Stimulated activated CD4-positive, alpha-beta T cell treated with anti-CD3 and anti-CD28 coated beads, Interleukin-1b, Interleukin-23, amount 100 ng/mL, for 1 hour (primary cell): Measurements from ENCODE around the gene SDK1.

Experiments
- DNase-seq, 2 donors: peaks; one replicate each; pipeline ENCODE4 v3.0.0-alpha.2; 2020; ENCODE audit warnings: low read depth in 2 of 2

SDK1 gene

DNA sequence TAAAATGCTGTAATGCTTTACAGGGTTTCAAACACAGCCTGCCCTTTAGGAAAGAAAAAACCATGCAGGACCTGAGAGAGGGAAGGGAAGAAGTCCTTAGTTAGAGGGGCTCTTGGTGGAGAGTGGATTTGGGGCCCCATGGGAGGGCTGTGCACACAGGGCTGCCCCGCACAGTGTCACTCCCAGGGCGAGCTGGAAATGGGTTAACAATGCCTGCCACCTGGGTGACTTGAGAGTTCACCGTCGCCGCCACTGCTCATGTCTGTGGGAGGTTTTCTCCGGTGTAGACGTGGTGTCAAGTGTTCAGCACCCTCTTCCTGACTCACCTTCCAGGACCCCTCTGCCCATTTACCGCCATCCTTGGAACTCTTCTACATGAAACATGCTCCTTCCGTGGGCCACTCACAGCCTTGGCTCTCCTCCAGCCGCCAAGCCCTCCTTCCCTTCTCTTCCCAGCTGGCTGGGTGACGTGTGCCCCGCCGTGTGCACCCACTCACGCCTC lies 686.4 kb downstream of the SDK1 start:
- no peak for DNase-seq

DNA sequence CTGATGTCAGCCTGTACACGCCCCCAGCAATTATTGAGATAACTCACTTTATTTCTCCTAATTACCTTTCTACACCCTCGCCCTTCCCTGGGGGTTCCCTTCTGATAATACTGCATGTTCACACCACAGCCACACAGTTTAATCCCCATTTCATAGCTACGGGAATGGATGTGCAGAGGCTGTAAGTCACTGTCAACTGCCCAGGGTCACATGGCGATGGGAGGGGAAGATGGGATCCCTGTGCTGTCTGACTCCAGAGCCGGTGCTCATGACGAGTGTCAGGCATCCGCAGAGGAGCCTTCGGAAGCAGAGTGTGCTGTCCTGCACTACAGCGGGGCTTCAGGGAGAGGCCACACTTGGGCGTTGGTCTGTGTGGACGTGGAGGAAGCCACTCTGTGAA lies 688.7 kb downstream of the SDK1 start:
- DNase-seq: no peak

DNA sequence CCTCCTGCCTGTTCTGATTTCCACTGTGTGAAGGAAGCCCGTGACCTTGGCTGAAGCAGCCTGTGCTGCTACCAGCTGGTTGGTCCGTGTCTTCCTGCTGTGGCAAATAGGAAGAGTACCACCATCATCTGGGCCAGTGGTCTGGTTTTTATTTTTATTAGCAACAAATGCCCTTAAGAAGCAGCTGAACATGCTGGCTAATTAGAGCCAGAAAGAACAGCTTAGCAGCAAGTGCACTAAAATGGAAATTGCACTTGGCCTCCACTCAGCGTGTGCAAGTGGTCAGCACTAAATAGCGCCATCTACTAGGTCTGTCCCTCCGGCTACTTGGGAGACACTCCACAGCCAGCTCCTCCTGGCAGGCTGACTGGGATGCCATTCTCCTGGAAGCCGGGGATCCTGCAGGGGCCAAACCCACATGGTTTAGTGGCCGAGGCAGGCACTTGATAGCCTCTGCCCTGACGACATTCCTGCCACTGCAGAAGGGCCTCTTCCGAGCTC lies 690.7 kb downstream of the SDK1 start:
- DNase-seq: no peak

DNA sequence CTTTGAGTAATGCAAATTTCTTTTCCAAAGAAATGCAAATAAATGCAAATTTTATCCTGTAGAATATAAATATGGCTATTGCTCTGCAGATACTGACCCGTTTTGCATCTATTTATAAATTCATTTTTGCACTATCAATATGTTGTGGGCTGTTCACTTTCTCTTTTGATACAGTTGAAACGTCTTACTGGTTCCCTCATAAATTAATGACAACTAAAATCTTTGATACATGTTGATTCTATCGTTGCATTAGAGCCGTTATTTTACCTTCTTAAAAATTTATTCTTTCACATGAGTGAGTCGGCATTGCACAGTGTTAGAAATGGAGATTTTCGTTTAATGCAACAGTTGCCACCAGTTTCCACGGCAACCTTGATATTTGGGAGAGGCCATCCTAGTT lies 691.8 kb downstream of the SDK1 start:
- no peak for DNase-seq

DNA sequence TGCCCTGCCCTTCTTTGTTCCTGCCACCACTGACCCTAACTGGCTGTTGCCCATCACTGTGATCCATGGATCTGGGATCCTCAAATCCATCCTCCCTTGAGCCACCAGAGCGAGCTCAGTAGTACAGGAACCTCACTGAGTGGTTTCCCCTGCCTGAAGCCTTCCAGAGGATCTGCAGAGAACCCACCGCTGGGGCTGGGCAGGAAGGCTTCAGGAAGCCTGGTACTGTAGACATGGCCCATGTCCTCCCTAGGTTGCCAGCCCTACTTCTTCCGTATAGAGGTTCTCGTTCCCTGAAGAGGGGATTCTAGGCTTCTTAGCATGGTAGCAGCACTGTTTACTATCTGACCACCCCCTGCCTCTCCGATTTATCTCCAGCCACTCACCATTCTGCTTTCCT lies 693.7 kb downstream of the SDK1 start:
- DNase-seq: no peak

DNA sequence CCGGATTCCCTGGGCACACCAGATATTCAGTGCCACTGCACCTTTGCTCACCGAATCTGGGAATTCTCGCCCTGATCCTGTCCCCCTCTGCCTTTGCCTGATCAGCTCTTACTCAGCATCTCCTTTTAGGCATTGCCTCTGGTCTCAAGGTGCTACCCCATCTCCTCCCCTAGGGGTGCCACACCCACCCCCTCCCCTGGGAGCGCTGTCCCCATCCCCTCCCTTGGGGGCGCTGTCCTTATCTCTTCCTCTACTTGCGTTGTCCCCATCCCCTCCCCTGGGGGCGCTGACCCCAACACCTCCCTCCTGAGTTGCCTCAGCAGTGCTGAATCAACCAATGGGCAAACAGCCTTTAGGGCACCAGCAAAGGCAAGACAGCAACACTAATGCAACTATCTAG lies 694.1 kb downstream of the SDK1 start:
- DNase-seq: no peak

DNA sequence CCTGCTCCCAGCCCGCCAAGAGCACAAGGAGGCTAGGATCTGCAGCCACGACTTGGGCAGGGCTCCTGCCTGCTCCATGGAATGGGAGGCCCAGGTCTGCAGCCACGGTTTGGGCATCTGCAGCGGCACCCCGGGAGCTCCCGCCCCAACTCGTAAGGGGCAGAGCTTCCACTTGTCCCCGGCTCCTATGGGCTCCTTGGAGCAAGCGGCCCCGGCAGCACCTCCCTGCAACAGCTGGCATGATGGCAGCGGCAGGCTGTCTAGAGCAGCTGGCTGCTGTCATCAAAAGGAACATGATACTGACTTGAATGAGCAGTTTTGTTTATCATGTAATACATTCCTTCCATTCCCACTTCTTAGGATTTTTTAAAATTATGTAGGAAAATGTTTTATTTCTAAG lies 697.0 kb downstream of the SDK1 start:
- DNase-seq: no peak

DNA sequence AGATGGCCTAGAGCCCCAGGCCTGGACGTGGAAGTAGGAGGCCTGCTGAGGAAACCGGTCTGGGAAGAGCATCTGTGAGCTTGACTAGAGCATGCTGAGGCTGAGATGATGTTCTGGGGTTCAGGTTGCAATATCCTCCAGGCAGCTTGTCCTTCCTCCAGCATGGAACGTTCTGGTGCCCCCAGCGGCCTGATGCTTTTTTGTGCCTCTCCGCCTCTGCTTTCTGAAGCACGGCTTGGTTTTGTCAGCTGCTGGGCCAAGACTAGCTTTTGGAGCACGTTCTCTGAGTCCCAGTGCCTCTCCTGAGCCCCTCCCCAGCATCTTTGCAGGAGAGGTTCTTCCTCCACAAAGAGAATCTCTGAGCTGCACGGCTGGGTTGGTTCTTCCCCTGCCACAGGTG lies 699.1 kb downstream of the SDK1 start:
- DNase-seq: no peak

DNA sequence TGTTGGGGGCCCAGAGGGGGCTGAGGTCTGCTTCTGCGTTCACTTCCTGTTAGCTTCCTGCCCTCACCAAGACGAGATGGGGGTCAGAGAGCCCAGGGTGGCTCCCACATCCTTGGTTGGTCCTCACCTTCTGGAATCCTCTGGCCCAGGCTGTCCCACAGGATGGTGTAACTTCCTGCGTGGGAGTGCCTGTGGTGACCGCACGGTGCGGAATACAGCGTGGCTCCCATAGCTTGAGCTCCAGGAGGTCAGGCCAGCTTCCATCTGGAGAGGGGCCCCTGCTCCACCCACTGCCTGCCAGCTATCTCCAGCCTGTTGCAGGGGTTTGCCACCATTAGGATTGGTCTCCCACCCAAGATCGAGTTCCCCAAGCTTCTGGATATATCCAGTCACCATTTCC lies 699.9 kb downstream of the SDK1 start:
- no peak for DNase-seq

DNA sequence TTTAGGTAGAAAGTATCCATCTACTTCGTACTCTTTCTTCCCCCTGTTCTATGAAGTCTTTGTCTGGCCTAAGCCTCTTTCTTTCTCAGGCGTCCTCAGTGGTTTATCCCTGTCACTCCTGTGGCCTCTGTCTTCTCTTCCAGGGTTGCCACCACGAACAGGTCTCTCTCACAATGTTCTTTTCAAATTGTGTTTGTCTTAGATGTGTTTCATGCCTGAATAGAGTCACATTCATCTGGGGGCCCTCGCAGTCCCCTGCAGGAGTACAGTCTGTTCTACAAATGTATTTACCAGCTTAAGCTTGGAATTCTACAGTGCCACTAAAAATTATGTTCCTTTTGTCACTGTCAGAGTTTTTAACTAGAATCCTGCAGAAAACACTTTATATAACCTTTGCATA lies 700.7 kb downstream of the SDK1 start:
- no peak for DNase-seq

DNA sequence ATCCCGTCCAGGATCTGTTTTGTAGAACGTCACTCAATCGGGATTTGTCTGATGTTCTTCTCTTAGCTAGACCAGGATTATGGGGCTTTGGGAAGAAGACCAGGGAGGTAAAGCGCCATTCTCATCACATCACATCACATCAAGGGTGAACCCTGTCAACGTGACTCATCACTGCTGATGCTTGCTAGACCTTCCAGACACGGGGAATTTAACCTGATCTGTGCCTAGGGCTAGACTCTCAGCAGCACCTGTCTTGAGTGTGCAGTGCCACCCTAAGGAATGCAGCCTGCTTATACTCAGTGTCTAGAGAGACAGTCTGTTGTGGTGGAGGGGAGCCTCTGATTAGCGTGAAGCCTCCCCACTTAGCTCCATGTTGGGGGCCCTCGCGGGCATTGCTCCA lies 702.5 kb downstream of the SDK1 start:
- DNase-seq: no peak

DNA sequence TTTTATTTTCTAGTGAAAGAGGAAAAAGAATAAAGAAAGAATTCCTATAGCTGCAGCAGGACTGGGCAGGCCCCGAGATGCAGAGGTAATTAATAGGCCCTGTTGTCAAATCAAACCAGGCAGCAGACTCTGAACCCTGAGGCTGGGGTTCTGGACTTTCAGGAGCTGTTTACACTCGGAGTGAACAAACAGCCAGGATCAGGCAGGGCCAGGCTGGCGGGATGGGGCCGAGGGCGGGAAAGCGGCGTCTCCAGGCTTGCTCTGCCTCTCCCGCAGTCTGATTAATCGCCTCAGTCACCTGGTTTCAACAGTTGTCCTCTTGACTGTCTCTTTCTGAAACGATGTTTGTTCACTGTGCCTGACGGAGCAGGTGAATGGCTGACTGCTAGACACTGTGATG lies 705.6 kb downstream of the SDK1 start:
- no peak for DNase-seq

DNA sequence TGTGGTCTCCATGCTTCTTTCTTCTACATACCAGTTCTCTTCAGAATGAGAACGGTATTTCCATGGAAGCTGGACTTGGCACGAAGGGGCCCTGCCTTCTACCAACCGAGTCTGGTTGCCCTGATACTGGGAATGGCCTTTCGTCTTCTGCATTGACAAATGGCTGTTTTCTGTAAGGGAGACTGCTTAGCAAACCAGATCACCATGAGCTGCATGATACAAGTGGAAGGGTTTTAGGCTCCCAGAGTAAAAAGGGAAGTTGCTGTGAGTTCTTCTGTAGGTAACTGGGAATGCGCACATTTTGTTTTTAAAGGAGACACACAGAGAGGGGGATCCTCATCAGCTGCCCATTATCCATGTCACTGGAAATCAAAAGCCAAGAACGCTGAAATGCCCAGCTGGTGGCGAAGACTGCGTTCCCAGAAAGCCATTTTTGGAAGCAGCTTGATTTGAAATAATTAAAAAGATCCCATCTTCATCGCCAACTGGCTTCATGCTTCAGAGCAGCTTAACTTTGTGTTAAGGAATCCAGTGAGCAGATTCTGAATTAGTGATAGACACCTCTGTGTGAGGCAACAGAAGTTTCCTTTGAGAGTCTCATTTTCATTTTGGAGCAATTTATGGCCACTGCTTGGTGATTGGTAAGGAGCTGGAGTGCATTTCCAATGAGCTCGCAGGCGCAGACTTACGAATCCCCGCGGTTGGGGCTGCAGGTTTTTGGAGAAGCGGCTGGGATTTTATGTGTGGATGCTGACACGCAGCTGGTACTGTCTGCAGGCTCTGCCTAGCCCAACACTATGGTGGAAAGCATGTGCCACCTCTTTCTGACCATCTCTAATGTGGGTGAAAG lies 708.4 kb downstream of the SDK1 start:
- no peak for DNase-seq

DNA sequence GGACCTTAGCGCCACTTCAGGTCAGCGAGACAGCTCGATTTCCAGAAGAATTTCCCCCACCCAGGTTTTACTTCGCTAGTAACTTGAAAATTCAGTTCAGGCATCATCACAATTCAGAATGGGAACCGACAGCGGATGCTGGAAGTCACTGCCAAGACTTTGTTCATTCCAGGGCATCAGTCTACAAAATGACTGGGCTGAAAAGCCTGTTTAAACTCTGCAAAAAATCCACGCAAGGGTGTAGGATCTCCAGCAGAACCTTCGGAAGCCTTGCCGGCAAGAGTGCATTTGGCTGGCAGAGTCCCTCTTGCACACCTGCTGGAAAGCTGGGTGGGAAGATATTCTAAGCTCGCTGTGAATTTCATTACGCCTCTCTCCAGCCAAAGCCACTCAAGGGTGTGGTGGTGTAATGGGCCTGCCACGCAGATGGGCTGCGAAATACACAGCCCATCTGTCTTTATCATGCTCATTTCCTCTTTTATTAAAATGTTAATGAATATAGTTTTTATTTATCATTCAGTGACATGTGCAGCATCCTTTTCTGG lies 709.1 kb downstream of the SDK1 start:
- no peak for DNase-seq

DNA sequence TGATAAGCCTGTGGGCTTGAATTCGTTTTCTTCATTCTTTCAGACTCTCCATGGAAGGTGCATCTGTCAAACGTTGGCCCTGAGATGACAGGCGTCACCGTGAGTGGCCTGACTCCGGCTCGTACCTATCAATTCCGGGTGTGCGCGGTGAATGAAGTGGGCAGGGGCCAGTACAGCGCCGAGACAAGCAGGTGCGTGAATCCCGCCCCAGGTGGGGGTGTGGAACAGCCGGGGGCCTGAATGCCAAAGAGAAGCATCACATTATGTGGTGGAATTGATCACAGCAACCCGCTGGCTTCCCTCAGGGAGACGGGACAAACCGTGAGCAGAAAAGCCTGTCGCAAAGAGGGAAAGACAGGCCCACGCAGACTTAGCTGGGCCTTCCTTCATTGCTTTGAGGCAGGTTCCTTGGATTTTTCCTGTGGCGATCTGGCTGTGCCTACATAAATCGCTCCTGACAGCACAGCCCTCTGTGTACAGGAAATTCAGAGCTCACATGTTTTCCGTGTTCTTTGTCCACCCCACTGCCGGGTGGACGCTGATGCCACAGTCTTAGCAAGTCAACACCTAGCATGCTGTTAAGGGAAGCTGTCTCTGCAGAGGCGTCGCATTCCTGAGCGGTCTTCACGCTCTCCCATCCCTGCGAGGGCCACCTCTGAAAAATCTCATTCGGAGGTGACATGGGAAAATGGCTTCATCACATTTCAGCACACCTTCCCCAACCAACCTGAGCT lies 710.0 kb downstream of the SDK1 start:
- DNase-seq: no peak

DNA sequence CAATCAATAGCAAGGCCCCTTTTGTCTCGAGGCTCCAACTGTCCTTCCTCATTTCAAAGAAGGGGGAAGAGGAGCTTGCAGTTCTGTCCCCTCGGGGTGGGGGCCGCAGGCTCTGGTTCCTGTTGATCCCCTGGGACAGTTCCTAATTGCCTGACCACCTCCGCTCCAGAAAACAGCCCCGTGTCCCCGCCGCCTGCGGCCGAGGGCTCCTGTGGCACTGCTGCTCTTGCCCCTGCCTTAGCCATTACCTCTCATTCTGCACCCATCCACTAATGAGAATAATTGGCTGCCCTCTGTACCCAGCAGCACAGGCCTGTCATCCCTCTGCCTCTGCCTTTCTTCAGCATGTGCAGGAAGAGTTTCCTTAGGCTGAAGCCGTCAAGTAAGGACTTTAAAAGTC lies 712.7 kb downstream of the SDK1 start:
- DNase-seq: no peak

DNA sequence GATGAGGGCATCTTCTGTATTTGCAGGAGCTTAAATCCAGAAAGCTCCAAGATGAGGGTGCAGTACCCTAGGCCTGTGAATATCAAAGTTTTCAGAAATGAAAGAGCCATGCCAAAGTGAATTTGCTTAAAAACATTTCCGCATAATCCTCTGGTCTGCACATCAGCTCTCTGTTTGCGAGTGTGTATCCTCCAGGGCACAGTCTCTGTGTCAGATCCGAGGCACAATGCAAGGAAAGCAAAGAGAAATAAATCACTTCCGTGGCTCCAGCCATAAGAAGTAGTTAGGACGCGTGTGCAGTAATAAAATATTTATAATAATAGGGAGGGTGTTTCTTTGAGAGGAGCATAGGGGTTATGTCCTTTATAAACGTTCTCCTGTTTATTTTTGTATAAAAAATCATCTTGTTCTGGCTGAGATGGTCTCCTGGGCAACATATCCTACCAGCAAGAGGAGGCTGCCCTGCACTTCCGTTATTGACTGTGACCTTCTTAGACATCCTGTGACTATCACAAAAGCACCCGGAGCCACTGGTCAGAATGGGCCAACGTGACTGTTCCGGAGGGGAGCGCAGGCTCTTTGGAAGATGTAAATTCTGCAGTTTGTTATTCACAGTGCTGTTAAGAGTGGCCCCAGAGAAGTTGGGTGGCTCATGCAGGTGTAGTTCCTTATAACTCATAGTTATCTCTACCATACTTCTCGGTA lies 713.4 kb downstream of the SDK1 start:
- DNase-seq: no peak

DNA sequence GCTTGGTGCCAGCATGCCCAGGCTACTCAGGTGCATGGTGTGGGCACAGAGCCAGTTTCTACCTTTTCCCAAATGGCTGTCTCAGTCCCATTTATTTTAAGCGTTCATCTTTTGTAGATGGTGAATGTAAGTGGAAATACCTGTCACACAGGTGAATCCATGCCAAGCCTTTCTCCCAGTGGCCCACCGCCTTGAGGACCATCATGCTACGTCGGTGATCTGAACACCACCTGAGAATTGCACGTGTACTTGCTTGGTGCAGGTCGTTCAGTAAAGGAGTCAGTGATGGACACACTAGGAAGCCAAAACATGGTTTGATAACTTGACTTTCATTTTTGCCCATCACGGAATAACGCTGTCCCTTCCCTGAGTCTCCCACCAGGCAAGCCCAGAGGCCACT lies 714.3 kb downstream of the SDK1 start:
- DNase-seq: no peak

DNA sequence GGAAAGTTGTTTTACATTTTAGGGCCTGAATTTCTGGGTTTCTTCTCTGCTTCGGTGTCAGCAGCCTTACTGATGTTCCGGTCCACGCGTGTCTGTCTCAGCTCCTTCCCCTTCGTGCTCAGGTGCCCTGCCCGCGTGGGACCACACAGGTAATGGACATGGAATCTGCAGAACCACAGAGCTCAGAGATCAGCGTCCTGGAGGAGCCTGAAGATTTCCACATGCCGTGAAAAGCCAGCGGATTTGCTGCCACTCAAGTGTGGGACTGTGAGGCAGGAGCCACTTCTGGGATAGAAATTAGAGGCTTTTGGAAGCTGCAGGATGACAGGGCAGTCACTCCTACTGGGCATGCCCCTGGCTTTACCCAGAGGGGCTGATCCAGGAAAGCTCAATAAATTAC lies 714.9 kb downstream of the SDK1 start:
- DNase-seq: no peak

DNA sequence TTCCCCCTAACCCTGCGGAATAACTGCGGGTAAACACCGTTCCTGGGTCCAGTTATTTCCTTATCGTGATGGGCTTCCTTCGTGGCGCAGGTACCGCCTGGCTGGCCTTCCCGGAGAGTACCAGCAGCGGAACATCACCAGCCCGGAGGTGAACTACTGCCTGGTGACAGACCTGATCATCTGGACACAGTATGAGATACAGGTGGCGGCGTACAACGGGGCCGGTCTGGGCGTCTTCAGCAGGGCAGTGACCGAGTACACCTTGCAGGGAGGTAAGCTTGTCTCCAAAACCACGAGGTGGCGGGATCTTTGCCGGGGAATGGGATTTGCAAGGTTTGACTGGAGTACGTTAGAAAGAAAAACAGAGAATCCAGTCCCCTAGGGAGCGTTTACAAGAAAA lies 716.0 kb downstream of the SDK1 start:
- DNase-seq: no peak

DNA sequence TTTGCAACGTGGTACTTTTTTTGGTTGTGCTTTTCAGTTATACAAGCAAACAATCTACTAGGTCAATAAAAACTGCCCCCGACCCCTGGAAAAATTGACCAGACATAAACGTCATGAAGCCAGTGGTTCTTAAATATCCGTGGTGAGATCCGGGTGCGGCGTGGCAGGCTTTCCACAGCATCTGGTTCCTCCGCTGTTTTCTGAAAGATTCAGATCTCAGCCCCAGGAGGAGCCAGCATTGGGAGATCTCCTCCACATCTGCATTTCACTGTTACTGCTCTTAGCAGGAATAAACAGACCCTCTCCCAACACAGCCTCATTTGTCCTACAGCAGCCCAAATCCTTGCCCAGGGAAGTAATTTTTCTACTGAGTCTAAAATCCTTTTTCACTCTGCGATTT lies 716.7 kb downstream of the SDK1 start:
- no peak for DNase-seq
